ENCODE measurements around the gene DNAJC6.

Gene DNAJC6

DNA sequence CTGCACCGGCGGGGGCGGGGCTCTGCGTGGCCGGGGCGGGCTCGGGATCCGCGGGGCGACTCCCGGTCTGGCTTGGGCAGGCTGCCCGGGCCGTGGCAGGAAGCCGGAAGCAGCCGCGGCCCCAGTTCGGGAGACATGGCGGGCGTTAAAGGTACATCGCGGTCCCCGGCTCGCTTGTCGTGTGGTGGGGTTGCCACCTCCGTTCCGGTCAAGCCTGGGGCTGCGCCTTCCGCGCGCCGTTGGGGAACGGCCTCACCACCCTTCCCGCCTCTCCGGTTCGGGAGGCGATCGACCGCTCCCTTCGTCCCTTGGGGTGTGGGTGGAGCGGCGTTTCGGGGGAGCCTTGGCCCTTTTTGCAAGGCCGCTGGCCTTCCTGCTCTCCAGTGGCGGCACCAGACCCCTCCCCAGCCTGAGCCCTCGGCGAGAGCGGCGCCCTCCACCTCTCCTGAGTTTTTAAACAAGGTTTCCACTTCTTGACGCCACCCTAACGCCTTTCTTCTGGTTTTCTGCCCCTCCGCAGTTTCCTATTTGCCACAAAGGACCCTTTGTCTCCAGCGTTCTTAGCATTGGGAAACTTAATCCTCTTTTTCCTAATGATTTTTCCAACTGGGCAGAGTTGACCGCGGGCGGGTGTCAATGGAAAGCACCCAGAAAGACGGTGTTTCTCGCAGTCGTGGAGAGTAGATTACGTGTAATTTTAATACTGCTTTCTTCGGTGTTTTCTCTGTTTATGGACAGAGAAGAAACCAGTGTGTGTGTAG is 111.4 kb downstream of the DNAJC6 start, which contains the start of the genes LEPR and LEPROT:
Gene LEPR, plus strand, starts transcription at position 79 of the 761 bp plus-strand sequence. CDS start 144,898 bp downstream, outside the sequence.
Gene LEPROT, plus strand, starts transcription at position 79 of the 761 bp plus-strand sequence. Its CDS starts 57 bp downstream, at position 136.
- TF ChIP-seq, protein P1, sequence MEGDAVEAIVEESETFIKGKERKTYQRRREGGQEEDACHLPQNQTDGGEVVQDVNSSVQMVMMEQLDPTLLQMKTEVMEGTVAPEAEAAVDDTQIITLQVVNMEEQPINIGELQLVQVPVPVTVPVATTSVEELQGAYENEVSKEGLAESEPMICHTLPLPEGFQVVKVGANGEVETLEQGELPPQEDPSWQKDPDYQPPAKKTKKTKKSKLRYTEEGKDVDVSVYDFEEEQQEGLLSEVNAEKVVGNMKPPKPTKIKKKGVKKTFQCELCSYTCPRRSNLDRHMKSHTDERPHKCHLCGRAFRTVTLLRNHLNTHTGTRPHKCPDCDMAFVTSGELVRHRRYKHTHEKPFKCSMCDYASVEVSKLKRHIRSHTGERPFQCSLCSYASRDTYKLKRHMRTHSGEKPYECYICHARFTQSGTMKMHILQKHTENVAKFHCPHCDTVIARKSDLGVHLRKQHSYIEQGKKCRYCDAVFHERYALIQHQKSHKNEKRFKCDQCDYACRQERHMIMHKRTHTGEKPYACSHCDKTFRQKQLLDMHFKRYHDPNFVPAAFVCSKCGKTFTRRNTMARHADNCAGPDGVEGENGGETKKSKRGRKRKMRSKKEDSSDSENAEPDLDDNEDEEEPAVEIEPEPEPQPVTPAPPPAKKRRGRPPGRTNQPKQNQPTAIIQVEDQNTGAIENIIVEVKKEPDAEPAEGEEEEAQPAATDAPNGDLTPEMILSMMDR (IDR thresholded peaks at IDR 0.05; ENCODE audit: borderline replicate concordance, control extremely low read depth, extremely low read depth, insufficient read depth, missing control alignments): no peak
- in situ Hi-C loops (cut with MboI; ENCODE audit: low sequenced_read_pairs, unreplicated experiment): loop anchor here (25.0 kb wide), 1 partner anchor 817 kb away; no protein-coding TSS in a partner anchor

DNA sequence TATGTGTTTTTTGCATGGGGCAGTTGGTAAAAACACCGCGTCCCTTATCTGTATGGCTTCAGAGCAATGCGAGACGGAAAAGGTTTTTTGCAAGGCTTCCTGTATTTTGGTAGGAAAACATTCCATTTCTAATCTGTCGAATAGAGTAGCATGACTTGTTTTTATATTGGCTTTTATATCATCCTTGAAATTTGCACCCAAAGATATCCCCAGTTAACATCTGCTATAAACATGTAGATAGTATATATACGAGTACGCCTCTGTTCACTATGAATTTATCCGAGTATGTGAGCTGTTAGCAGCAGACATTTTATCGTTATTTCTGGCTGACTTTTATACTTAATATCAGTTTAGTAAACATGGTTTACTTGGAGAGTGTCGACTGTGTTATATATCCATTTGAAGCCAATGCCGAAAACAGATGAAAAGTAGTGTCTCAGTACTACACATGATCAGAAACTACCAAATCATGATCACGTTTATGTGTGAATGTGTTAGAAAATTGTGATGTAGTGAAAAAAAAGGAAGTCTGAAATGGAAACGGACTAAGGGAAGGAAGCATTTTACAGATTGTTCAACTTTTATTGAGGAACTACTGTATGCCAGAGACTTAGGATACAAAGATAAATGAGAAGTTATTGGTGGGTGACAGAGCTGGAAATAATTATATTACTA is 112.1 kb downstream of the DNAJC6 start:
- TF ChIP-seq, protein P1 (IDR thresholded peaks at IDR 0.05; ENCODE audit: borderline replicate concordance, control extremely low read depth, extremely low read depth, insufficient read depth, missing control alignments): no peak
- DNase-seq (ENCODE audit: low spot score): no peak
- in situ Hi-C loops (cut with MboI; ENCODE audit: low sequenced_read_pairs, unreplicated experiment): loop anchor here (25.0 kb wide), 1 partner anchor 816 kb away; no protein-coding TSS in a partner anchor

More for the DNA sequence above, 111.4 kb downstream of the DNAJC6 start, which contains the start of the genes LEPR and LEPROT:
- DNase-seq (ENCODE audit: low spot score): no peak

DNA sequence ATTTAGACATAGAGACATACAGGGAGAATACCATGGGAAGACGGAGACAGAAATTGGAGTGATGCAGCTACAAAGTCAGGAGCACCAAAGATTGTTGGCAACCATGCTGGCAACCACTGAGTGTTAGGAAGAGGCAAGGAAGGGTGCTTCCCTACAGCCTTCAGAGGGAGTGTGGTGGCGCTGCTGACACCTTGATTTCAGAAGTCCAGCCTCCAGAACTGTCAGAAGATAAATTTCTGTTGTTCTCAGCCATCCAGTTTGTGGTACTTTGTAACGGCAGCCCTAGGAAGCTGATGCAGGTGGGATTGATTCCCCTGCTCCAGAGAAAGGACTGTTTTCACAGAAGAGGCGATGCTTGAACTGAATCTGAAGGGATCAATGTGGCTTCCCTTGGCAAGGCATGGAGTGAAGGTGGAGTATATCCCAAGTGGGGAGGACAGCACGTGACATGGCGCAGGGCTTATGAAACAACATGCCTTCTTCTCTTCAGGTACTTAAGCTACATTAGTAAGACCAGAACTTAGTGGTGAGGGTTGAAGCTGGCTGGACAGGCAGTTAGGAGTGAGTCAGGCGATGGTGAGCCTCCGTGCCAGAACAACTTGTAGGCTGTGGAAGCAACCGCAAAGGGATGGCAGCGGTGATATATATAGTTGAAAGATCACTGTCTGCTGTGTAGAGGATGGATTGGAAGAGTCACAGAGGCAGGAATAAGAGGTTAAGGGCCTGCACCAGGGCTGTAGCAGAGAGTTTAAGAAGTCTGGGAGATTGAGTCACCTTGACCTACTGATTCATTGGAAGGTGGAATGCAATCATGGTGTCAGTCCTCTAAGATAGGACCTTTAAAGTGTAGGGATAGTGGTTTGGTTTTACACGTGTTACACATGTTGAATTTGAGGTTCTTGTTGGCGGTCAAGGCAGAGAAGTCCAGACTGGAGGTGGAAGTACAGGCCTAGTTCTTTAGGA is 113.2 kb downstream of the DNAJC6 start:
- TF ChIP-seq, protein P1 (IDR thresholded peaks at IDR 0.05; ENCODE audit: borderline replicate concordance, control extremely low read depth, extremely low read depth, insufficient read depth, missing control alignments): no peak
- in situ Hi-C loops (cut with MboI; ENCODE audit: low sequenced_read_pairs, unreplicated experiment): loop anchor here (25.0 kb wide), 1 partner anchor 815 kb away; no protein-coding TSS in a partner anchor
- DNase-seq (ENCODE audit: low spot score): no peak

DNA sequence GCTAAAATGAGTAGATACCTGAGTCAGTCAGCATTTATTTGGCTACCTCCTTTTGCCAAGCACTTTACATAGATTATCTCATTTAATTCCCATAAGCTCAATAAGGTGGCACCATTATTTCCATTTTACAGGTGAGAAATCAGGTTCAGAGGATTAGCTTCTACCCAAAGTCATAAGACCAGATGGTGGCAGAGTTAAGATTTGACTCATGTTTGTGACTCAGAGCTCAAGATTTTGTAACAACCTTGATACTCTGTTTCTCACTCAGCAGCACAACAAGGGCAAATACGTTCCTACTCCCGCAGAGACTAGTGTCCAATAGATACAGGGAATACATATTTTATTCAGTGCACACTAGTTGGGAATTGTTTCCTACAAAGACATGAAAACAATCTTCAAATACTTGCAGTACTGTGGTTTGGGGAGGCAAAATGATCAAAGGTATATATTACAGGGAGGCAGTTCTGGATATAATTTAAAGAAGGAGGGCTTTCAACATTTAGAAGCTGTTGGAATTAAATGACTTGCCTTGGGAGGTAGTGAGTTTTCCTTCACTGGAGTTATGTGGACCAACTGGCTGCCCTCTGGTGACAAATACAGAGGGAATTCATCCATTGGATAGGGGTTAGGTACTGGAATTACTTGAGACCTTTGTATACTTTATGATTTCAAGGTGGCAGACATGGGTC is 114.7 kb downstream of the DNAJC6 start:
- TF ChIP-seq, protein P1 (IDR thresholded peaks at IDR 0.05; ENCODE audit: borderline replicate concordance, control extremely low read depth, extremely low read depth, insufficient read depth, missing control alignments): no peak
- in situ Hi-C loops (cut with MboI; ENCODE audit: low sequenced_read_pairs, unreplicated experiment): loop anchor here (25.0 kb wide), 1 partner anchor 813 kb away; no protein-coding TSS in a partner anchor

DNA sequence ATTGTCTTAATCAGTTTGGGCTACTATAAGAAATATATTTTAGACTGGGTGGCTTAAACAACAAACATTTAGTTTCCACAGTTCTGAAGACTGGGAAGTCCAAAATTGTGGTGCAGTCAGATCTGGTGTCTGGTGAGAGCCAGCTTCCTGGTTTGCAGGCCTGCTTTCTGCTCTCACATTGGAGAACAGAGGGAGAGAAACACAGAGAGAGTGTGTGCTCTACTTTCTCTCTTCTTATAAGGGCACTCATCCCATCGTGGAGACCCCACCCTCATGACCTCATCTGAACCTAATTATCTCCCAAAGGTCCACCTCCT is 115.2 kb downstream of the DNAJC6 start:
- no peak for DNase-seq (ENCODE audit: low spot score)
- TF ChIP-seq, protein P1 (IDR thresholded peaks at IDR 0.05; ENCODE audit: borderline replicate concordance, control extremely low read depth, extremely low read depth, insufficient read depth, missing control alignments): no peak
- in situ Hi-C loops (cut with MboI; ENCODE audit: low sequenced_read_pairs, unreplicated experiment): loop anchor here (25.0 kb wide), 1 partner anchor 813 kb away; no protein-coding TSS in a partner anchor

More for the DNA sequence above, 114.7 kb downstream of the DNAJC6 start:
- no peak for DNase-seq (ENCODE audit: low spot score)
